ENCODE data around the gene NEMP1.

NEMP1 gene

DNA sequence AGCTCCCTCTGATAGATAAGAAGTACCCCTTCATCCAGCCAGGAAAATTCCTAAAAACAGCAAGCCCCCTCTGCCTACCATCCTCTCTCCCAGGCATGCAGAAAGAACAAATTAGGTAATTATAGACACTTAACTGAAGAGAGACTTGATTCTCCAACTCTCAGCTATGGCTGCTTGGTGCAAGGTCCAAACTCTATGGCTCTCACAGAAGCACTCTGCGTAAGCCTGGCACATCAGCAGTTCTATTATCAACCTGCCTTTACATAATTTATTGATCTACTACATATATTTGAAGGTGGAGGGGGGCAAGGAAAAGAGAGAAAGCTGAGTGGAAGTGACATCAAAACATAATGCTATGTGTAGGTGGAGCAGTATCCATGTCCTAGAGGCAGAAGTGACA lies 27.6 kb downstream of the NEMP1 start:
- H3K4me3 ChIP-seq (ENCODE audit: control insufficient read depth, low read depth, low read length) = no peak overlapping the region
- no peak for DNase-seq (ENCODE audit: low read depth)
- no peak for TF ChIP-seq CTCF (IDR thresholded peaks at IDR 0.05; ENCODE audit: control insufficient read depth, insufficient read depth, low read depth, low read length, missing control alignments)

GRCh38 chr12:57049890-57050289 lies 28.7 kb downstream of the NEMP1 start, which contains the start of gene MYO1A:
MYO1A (minus strand) TSS chr12:57050129; CDS start chr12:57048323, 1,806 bp downstream.
- DNase-seq (ENCODE audit: low read depth) = no peak
- H3K4me3 ChIP-seq (ENCODE audit: control insufficient read depth, low read depth, low read length) = no peak within 1 kb of the TSS
- no peak for TF ChIP-seq CTCF (IDR thresholded peaks at IDR 0.05; ENCODE audit: control insufficient read depth, insufficient read depth, low read depth, low read length, missing control alignments)

GRCh38 chr12:57049119-57049446 lies 29.5 kb downstream of the NEMP1 start:
- DNase-seq (ENCODE audit: low read depth) = no peak
- no peak for TF ChIP-seq CTCF (IDR thresholded peaks at IDR 0.05; ENCODE audit: control insufficient read depth, insufficient read depth, low read depth, low read length, missing control alignments)
- H3K4me3 ChIP-seq (ENCODE audit: control insufficient read depth, low read depth, low read length) = no peak overlapping the region

- TF ChIP-seq CTCF (IDR thresholded peaks at IDR 0.05; ENCODE audit: control insufficient read depth, insufficient read depth, low read depth, low read length, missing control alignments) = no peak
- DNase-seq (ENCODE audit: low read depth) = no peak
Measured at GRCh38 chr12:57048423-57049118, 30.0 kb downstream of the NEMP1 start.

GRCh38 chr12:57047981-57048380 lies 30.6 kb downstream of the NEMP1 start:
- no peak for TF ChIP-seq CTCF (IDR thresholded peaks at IDR 0.05; ENCODE audit: control insufficient read depth, insufficient read depth, low read depth, low read length, missing control alignments)
- H3K4me3 ChIP-seq (ENCODE audit: control insufficient read depth, low read depth, low read length) = no peak overlapping the region
- no peak for DNase-seq (ENCODE audit: low read depth)

More at GRCh38 chr12:57048423-57049118, 30.0 kb downstream of the NEMP1 start:
- H3K4me3 ChIP-seq (ENCODE audit: control insufficient read depth, low read depth, low read length) = no peak overlapping the region

DNA sequence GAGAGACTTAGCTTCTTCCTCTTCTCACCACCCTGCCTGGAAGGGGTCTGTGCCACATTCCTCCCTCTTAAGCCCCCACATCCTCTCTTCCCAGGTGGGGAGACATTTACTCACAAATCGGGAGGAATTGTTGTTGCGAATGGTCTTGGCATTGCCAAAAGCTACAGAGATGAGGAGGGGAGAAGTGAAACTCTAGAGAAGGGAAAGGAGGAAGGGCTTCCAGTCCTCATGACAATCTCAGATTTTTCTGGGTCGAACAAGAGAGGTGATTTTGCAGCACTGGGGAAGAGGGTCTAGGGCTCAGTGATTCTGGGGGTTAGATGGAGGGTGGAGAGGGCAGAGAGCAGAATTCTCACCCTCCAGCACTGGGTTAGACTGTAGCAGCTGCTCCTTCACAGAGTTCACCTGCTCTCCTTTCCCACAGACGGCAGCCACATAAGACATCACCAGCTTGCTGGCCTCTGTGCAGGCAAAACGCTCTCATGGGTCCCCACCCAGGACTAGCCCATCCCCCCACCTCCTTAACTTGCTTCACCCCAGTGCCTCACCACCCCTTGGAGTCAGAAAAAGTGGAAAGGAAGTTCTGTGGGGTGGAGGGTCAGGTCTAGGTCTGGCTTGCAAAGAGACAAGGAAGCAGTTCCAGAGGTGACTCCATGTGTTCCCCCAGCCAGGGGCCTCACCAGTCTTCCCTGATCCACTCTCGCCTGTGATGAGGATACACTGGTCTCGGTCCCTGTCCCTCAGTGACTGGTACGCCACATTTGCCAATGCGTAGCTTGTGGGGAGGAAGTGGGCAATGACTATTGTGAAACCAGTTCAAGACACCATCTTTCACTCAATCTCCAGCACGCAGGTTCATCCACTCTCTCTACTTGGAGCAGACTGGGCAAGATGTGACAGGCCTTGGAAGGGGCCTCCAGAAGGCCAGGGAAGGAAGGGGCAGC lies 31.4 kb downstream of the NEMP1 start:
- DNase-seq (ENCODE audit: low read depth) = no peak
- TF ChIP-seq CTCF (IDR thresholded peaks at IDR 0.05; ENCODE audit: control insufficient read depth, insufficient read depth, low read depth, low read length, missing control alignments) = no peak

More for the DNA sequence above, 31.4 kb downstream of the NEMP1 start:
- no peak overlapping the region for H3K4me3 ChIP-seq (ENCODE audit: control insufficient read depth, low read depth, low read length)
